ENCODE measurements around the gene TBL3. TPM values are rescaled to one million over a fixed set of nuclear protein-coding genes. Genes with fewer than 3 reads are reported as not detected.

The TBL3 gene
- total RNA-seq, 1 experiment from 2014 or later = 68.9 TPM

DNA sequence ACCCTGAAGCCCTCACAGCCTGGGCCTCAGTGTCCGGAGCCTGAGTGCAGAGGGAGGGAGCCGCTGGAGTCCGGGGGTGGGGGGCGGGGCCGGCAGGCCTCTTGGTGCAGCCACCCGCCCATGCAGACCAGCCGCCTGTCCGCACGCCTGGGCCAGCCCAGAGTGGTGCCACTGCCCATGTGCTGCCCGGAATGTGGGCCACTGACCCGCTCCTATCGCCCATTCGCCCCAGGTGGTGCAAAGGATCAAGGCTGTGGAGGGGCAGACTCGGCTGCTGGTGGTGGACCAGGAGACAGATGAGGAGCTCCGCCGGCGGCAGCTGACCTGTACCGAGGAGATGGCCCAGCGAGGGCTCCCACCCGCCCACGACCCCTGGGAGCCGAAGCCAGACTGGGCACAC, 57.5 kb downstream of the TBL3 start:
- Histone ChIP-seq H3K4me2 (ENCODE audit: low read length) (no peak overlapping the region), H3K36me3 (ENCODE audit: control insufficient read depth in 1 of 2, insufficient read depth in 2 of 2, low read length in 2 of 2) (no peaks in the 10 kb centered on the region), H4K20me1 (ENCODE audit: insufficient read depth) (no peaks in the 10 kb centered on the region), H2AFZ (ENCODE audit: low read depth, low read length, poor library complexity, severe bottlenecking) (no peak overlapping the region), H3K9me2 (ENCODE audit: insufficient read depth) (no peaks in the 10 kb centered on the region), H3K9ac (ENCODE audit: low read length) (no peak overlapping the region), H3K27ac (ENCODE audit: low read depth, low read length) (no peak overlapping the region), H3K4me1 (ENCODE audit: control insufficient read depth in 1 of 2, insufficient read depth in 2 of 2, low read length in 2 of 2) (peaks cover 11 to 26% of the 10 kb centered on the region in 2 experiments), H3K4me3 (replicated peaks in 1 of 2; ENCODE audit: low read depth in 1 of 2, low read length in 2 of 2) (no peak overlapping the region), H3K9me3 (ENCODE audit: control insufficient read depth in 1 of 2, insufficient read depth in 1 of 2, low read depth in 1 of 2, low read length in 2 of 2) (no peaks in the 10 kb centered on the region), H3K27me3 (ENCODE audit: insufficient read depth, low read length) (no peaks in the 10 kb centered on the region), H3K79me2 (ENCODE audit: insufficient read depth, low read length) (peaks cover 14% of the 10 kb centered on the region; the same call in 1 of the 2 replicates)
- no peak for DNase-seq (ENCODE audit: low read depth, low spot score)
- ATAC-seq = no peak
- BruUV-seq (replicated peaks) = no TSS peak
- no peak for TF ChIP-seq ELF1 (IDR thresholded peaks at IDR 0.05; ENCODE audit: borderline replicate concordance, low read depth)
- TF ChIP-seq ZNF274 (IDR thresholded peaks at IDR 0.05; ENCODE audit: low read depth, low read length) = no peak
- TF ChIP-seq, protein P1, sequence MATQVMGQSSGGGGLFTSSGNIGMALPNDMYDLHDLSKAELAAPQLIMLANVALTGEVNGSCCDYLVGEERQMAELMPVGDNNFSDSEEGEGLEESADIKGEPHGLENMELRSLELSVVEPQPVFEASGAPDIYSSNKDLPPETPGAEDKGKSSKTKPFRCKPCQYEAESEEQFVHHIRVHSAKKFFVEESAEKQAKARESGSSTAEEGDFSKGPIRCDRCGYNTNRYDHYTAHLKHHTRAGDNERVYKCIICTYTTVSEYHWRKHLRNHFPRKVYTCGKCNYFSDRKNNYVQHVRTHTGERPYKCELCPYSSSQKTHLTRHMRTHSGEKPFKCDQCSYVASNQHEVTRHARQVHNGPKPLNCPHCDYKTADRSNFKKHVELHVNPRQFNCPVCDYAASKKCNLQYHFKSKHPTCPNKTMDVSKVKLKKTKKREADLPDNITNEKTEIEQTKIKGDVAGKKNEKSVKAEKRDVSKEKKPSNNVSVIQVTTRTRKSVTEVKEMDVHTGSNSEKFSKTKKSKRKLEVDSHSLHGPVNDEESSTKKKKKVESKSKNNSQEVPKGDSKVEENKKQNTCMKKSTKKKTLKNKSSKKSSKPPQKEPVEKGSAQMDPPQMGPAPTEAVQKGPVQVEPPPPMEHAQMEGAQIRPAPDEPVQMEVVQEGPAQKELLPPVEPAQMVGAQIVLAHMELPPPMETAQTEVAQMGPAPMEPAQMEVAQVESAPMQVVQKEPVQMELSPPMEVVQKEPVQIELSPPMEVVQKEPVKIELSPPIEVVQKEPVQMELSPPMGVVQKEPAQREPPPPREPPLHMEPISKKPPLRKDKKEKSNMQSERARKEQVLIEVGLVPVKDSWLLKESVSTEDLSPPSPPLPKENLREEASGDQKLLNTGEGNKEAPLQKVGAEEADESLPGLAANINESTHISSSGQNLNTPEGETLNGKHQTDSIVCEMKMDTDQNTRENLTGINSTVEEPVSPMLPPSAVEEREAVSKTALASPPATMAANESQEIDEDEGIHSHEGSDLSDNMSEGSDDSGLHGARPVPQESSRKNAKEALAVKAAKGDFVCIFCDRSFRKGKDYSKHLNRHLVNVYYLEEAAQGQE (IDR thresholded peaks at IDR 0.05; ENCODE audit: low read depth) = no peak
- no peak for TF ChIP-seq FOSL1 (IDR thresholded peaks at IDR 0.05; ENCODE audit: low read depth)
- TF ChIP-seq YY1 (IDR thresholded peaks at IDR 0.05; ENCODE audit: extremely low read depth, insufficient replicate concordance, low read depth, low read length) = no peak
- TF ChIP-seq EZH2 (IDR thresholded peaks at IDR 0.05) = no peak
- no peak for TF ChIP-seq EGR1 (IDR thresholded peaks at IDR 0.05; ENCODE audit: low read depth)
- TF ChIP-seq, protein P2, sequence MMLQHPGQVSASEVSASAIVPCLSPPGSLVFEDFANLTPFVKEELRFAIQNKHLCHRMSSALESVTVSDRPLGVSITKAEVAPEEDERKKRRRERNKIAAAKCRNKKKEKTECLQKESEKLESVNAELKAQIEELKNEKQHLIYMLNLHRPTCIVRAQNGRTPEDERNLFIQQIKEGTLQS (IDR thresholded peaks at IDR 0.05) = no peak
- TF ChIP-seq CEBPB (IDR thresholded peaks at IDR 0.05; ENCODE audit: low read depth) = no peak
- TF ChIP-seq JUND (IDR thresholded peaks at IDR 0.05) = no peak
- TF ChIP-seq ZFX (IDR thresholded peaks at IDR 0.05) = no peak
- no peak for TF ChIP-seq TCF7L2 (IDR thresholded peaks at IDR 0.05; ENCODE audit: borderline replicate concordance, extremely low read depth, insufficient read depth, insufficient read length)
- TF ChIP-seq, protein P3, sequence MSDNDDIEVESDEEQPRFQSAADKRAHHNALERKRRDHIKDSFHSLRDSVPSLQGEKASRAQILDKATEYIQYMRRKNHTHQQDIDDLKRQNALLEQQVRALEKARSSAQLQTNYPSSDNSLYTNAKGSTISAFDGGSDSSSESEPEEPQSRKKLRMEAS (IDR thresholded peaks at IDR 0.05) = no peak
- TF ChIP-seq POLR2AphosphoS5 (IDR thresholded peaks at IDR 0.05; ENCODE audit: low read depth, low read length) = no peak
- TF ChIP-seq POLR2A (IDR thresholded peaks at IDR 0.05; ENCODE audit: borderline replicate concordance, extremely low read depth, insufficient read depth, insufficient read length) = no peak
- TF ChIP-seq SP1 (IDR thresholded peaks at IDR 0.05; ENCODE audit: low read depth) = no peak
- TF ChIP-seq SRF (IDR thresholded peaks at IDR 0.05; ENCODE audit: low read depth) = no peak
- TF ChIP-seq CBX3 (IDR thresholded peaks at IDR 0.05; ENCODE audit: low read depth) = no peak
- TF ChIP-seq SIN3A (IDR thresholded peaks at IDR 0.05; ENCODE audit: low read depth) = no peak
- TF ChIP-seq, protein P4, sequence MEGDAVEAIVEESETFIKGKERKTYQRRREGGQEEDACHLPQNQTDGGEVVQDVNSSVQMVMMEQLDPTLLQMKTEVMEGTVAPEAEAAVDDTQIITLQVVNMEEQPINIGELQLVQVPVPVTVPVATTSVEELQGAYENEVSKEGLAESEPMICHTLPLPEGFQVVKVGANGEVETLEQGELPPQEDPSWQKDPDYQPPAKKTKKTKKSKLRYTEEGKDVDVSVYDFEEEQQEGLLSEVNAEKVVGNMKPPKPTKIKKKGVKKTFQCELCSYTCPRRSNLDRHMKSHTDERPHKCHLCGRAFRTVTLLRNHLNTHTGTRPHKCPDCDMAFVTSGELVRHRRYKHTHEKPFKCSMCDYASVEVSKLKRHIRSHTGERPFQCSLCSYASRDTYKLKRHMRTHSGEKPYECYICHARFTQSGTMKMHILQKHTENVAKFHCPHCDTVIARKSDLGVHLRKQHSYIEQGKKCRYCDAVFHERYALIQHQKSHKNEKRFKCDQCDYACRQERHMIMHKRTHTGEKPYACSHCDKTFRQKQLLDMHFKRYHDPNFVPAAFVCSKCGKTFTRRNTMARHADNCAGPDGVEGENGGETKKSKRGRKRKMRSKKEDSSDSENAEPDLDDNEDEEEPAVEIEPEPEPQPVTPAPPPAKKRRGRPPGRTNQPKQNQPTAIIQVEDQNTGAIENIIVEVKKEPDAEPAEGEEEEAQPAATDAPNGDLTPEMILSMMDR (IDR thresholded peaks at IDR 0.05 in 2 of 3, conservative IDR thresholded peaks at IDR 0.05 in 1 of 3; ENCODE audit: borderline replicate concordance in 1 of 3, insufficient read depth in 1 of 3, low read depth in 2 of 3, low read length in 2 of 3) = no peak
- ChIA-PET POLR2A (no interaction called here), RAD21 (ENCODE audit: low non-redundant PET in 1 of 2, low total read pairs in 2 of 2, uncharacterized antibody in 2 of 2, unreplicated experiment in 2 of 2) (interaction anchor here in 1 of 2 experiments (0.7 kb wide), 1 partner anchor 174 kb away, joined by 4 read pairs; no protein-coding TSS in a partner anchor), CTCF (no interaction called here)
- intact Hi-C loops (cut with micrococcal nuclease) = loop anchor here (10.0 kb wide), 1 partner anchor 225 kb away; the partner anchor contains the start of gene ECI1

Data from HCT116 (cell line).